Spleen (tissue), 11 donors: ENCODE data around the gene NEDD4L. TPM values are rescaled to one million over a fixed set of nuclear protein-coding genes. Genes with fewer than 3 reads are reported as not detected.

Experiments used
- DNase-seq: peaks from one replicate; pipeline ENCODE4 v3.0.0-alpha.2; 2020
- H3K27ac ChIP-seq, 8 donors: fragments of 200-600 bp; sonication (generic) in 7 of 8; 1 replicate in 4 of 8; 2 replicates in 4 of 8; pipeline versions ENCODE4 v1.5.0 to v1.8.0; 2016 to 2021; ENCODE audit warnings: inconsistent platforms in 4 of 8, mild to moderate bottlenecking in 4 of 8, moderate library complexity in 1 of 8
- H3K27me3 ChIP-seq, 7 donors: fragments of 200-600 bp; sonication (generic) in 6 of 7; replicated peaks in 1 of 7; 1 replicate in 4 of 7; 2 replicates in 3 of 7; pipeline versions ENCODE4 v1.5.0 to v1.8.0; 2016 to 2021; ENCODE audit warnings: inconsistent platforms in 3 of 7, mild to moderate bottlenecking in 1 of 7
- H3K36me3 ChIP-seq, 6 donors: fragments of 200-600 bp; sonication (generic) in 5 of 6; 1 replicate in 4 of 6; 2 replicates in 2 of 6; pipeline versions ENCODE4 v1.5.0 to v1.8.0; 2016 to 2021; ENCODE audit warnings: inconsistent platforms in 2 of 6
- H3K4me1 ChIP-seq, 6 donors: fragments of 200-600 bp; sonication (generic) in 5 of 6; 1 replicate in 3 of 6; 2 replicates in 3 of 6; pipeline versions ENCODE4 v1.5.0 to v1.8.0; 2016 to 2021; ENCODE audit warnings: inconsistent platforms in 3 of 6
- H3K4me3 ChIP-seq, 8 donors: fragments of 200-600 bp; sonication (generic) in 7 of 8; 1 replicate in 4 of 8; 2 replicates in 4 of 8; pipeline versions ENCODE4 v1.5.0 to v1.8.0; 2016 to 2021; ENCODE audit warnings: inconsistent platforms in 4 of 8, mild to moderate bottlenecking in 4 of 8, moderate library complexity in 2 of 8
- H3K9me3 ChIP-seq, 8 donors: fragments of 200-600 bp; sonication (generic) in 7 of 8; 1 replicate in 4 of 8; 2 replicates in 4 of 8; pipeline versions ENCODE4 v1.5.0 to v1.8.0; 2016 to 2021; ENCODE audit warnings: inconsistent platforms in 4 of 8
- CTCF ChIP-seq, 11 experiments: fragments of 200-600 bp in 7 of 11; fragments of 450-650 bp in 4 of 11; sonication (generic) in 4 of 11; IDR thresholded peaks in 8 of 11; conservative IDR thresholded peaks in 3 of 11; 1 replicate in 7 of 11; 2 replicates in 4 of 11; pipeline versions ENCODE4 v1.4.0 to v1.8.0; 2016 to 2021; ENCODE audit warnings: antibody characterized with exemption in 11 of 11, inconsistent platforms in 4 of 11, mild to moderate bottlenecking in 1 of 11
- POLR2A ChIP-seq, 3 donors: fragments of 450-650 bp; IDR thresholded peaks; one replicate each; pipeline ENCODE4 v1.5.1; 2017; ENCODE audit warnings: antibody characterized with exemption in 3 of 3, mild to moderate bottlenecking in 1 of 3
- POLR2AphosphoS5 ChIP-seq, 3 donors: sonication (generic); formaldehyde crosslinking; IDR thresholded peaks; one replicate each; pipeline ENCODE4 v1.5.1; 2017; ENCODE audit warnings: antibody characterized with exemption in 3 of 3
- WGBS, 5 donors: extraction: QIAGEN DNeasy Blood & Tissue Kit in 3 of 5; methylation state at CpG; one replicate each; pipeline versions ENCODE4 v1.1.5 to v1.1.7; 2013 to 2018; 5-methylcytosine and 5-hydroxymethylcytosine counted together
- intact Hi-C: fragments of 100-400 bp; cut with DNase I; formaldehyde crosslinking; loops from one replicate; pipeline ENCODE4 v1.15.0; 2023; ENCODE audit warnings: low total_unique reads
- polyA plus RNA-seq, 3 donors: library from polyadenylated mRNA; stranded (reverse); fragments of 200-250 nt; gene quantifications; one replicate each; pipeline ENCODE4 v1.2.1, GENCODE V29; 2013
- total RNA-seq, 7 donors: library from RNA; depleted of rRNA in 3 of 7; stranded (reverse); fragments of >200 nt in 3 of 7; fragmentation: NEBNext Ultra II Directional in 4 of 7; extraction: Animal tissue kit (Norgen Biotek cat#: 25700) in 4 of 7; gene quantifications; one replicate each; pipeline versions ENCODE4 v1.1.0 to v1.2.1, GENCODE V29; 2016 to 2021
- donor health status: healthy with polysubstance abuse.
- donor health status: DM: no; HTN: no; CAD: no; lungs with moderate emphysema.
- donor health status: DM: no; HTN: no; CAD: no.
- donor health status: Bipolar disorder and iron deficiency.
- donor health status: healthy.
- donor health status: DM: no; HTN: no; CAD: no.
- donor health status: DM: yes; HTN: yes; CAD: no.

Gene NEDD4L
- total and polyA plus RNA-seq, 10 donors = 8.7 to 26.9 (median 18.3) TPM

DNA sequence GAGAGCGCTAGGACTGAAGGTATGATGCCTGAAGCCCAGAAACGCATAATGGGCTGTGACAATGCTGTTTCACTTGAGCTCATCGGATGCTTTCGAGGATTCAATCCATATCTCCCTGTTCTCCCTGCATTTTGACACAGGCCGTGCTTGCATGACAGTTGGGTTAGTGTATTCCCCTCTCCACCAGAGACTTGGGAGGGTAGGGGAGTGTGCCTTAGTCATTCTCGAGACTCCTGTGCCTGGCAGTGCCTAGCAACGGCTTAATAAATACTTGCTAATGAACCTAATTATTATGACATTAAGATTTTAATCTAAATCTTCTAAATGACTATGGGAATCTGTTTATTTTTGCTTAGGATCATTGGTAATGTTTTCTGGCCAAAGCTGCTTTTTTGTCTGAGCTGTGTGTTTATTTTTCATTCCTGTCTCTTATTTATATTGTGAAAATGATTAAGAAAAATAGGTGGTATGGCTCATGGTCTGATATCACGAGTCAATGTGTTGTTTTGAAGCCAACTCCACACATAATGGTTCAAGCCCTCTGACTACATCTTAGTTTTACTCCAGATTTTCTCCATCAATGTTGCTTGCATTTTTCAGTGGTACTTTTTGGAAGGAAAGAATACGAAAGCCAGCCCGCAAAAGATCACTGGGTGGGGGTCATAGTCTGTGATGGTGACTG lies 61.3 kb downstream of the NEDD4L start:
- TF ChIP-seq POLR2AphosphoS5 (IDR thresholded peaks at IDR 0.05) (no peak), POLR2A (IDR thresholded peaks at IDR 0.05) (no peak), CTCF (IDR thresholded peaks at IDR 0.05 in 8 of 11, conservative IDR thresholded peaks at IDR 0.05 in 3 of 11) (no peak)
- Histone ChIP-seq H3K4me1 (peaks cover 0 to 13% (median 4%) of the 10 kb centered on the region in 6 donors), H3K27ac (no peak overlapping the region), H3K9me3 (no peaks in the 10 kb centered on the region), H3K4me3 (no peak overlapping the region), H3K27me3 (no peaks in the 10 kb centered on the region), H3K36me3 (no peaks in the 10 kb centered on the region)
- no peak for DNase-seq
- intact Hi-C loops = no loop called here
- 86 to 95% (median 91%) methylated on average over 10 of the region's 10 CpGs for WGBS, 5 donors

GRCh38 chr18:58105888-58106260 lies 61.8 kb downstream of the NEDD4L start:
- H3K27ac ChIP-seq = no peak overlapping the region
- TF ChIP-seq CTCF (IDR thresholded peaks at IDR 0.05 in 8 of 11, conservative IDR thresholded peaks at IDR 0.05 in 3 of 11) (no peak), POLR2AphosphoS5 (IDR thresholded peaks at IDR 0.05) (no peak), POLR2A (IDR thresholded peaks at IDR 0.05) (no peak)

GRCh38 chr18:58106289-58107070 lies 62.5 kb downstream of the NEDD4L start:
- H3K27me3 ChIP-seq = no peaks in the 10 kb centered on the region
- WGBS, 5 donors = 67 to 71% (median 69%) methylated on average over 6 of the region's 6 CpGs
- DNase-seq = no peak
- no peaks in the 10 kb centered on the region for H3K9me3 ChIP-seq
- TF ChIP-seq CTCF (IDR thresholded peaks at IDR 0.05 in 8 of 11, conservative IDR thresholded peaks at IDR 0.05 in 3 of 11) (no peak), POLR2A (IDR thresholded peaks at IDR 0.05) (no peak), POLR2AphosphoS5 (IDR thresholded peaks at IDR 0.05) (no peak)
- H3K4me1 ChIP-seq = peaks cover 0 to 13% (median 4%) of the 10 kb centered on the region in 6 donors
- intact Hi-C loops = no loop called here
- no peak overlapping the region for H3K4me3 ChIP-seq
- H3K36me3 ChIP-seq = no peaks in the 10 kb centered on the region
- no peak overlapping the region for H3K27ac ChIP-seq

More at GRCh38 chr18:58105888-58106260, 61.8 kb downstream of the NEDD4L start:
- Histone ChIP-seq H3K36me3 (no peaks in the 10 kb centered on the region), H3K27me3 (no peaks in the 10 kb centered on the region), H3K4me3 (no peak overlapping the region), H3K9me3 (no peaks in the 10 kb centered on the region), H3K4me1 (peaks cover 0 to 13% (median 4%) of the 10 kb centered on the region in 6 donors)
- intact Hi-C loops = no loop called here
- WGBS, 5 donors = 73 to 85% (median 80%) methylated on average over 3 of the region's 3 CpGs
- DNase-seq = no peak

DNA sequence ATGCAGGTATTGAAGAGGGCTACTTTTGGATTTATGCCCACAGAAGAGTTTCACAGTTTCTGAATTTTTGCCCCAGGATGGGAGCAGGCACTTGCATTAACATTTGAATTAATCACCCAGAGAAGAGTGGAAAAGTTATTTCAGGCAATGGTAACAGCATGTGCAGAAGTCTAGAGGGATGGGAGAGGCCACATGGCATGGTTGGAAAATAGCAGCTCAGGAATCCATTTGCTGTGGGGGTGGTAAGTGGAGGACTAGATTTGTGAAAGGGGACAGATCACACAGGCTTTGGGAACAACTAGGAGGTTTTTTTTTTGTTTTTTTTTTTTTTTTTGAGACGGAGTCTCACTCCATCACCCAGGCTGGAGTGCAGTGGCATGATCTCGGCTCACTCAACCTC lies 65.2 kb downstream of the NEDD4L start:
- WGBS, 5 donors = 82 to 94% (median 89%) methylated on average over 2 of the region's 2 CpGs
- no peaks in the 10 kb centered on the region for H3K9me3 ChIP-seq
- no peaks in the 10 kb centered on the region for H3K27me3 ChIP-seq
- H3K4me3 ChIP-seq = no peak overlapping the region
- no peak for DNase-seq
- TF ChIP-seq POLR2A (IDR thresholded peaks at IDR 0.05) (no peak), CTCF (IDR thresholded peaks at IDR 0.05 in 8 of 11, conservative IDR thresholded peaks at IDR 0.05 in 3 of 11) (no peak), POLR2AphosphoS5 (IDR thresholded peaks at IDR 0.05) (no peak)
- H3K4me1 ChIP-seq = peaks cover 0 to 11% (median 3%) of the 10 kb centered on the region in 6 donors
- H3K27ac ChIP-seq = no peak overlapping the region
- intact Hi-C loops = no loop called here
- no peaks in the 10 kb centered on the region for H3K36me3 ChIP-seq
